PFSK-1 (cell line): ENCODE results near the gene SELENOF.

ENCODE experiments used
- FOXP2 ChIP-seq: optimal IDR thresholded peaks from 2 replicates; pipeline ENCODE3; 2011; ENCODE audit warnings: borderline replicate concordance, control low read depth, inconsistent platforms; ENCODE audit not compliant: insufficient read depth; ENCODE audit errors: extremely low read length, extremely low read depth
- POLR2AphosphoS5 ChIP-seq: IDR thresholded peaks from 2 replicates; pipeline ENCODE4 v1.6.1; 2012; ENCODE audit warnings: low read depth, mild to moderate bottlenecking, control low read depth, low read length, moderate library complexity
- SIN3A ChIP-seq: IDR thresholded peaks from 2 replicates; pipeline ENCODE4 v1.6.1; 2012; ENCODE audit warnings: mild to moderate bottlenecking, low read length, moderate library complexity, borderline replicate concordance; ENCODE audit not compliant: insufficient read depth
- TAF1 ChIP-seq: IDR thresholded peaks from 2 replicates; pipeline ENCODE4 v1.6.1; 2012; ENCODE audit warnings: low read length, control low read depth, borderline replicate concordance; ENCODE audit not compliant: insufficient read depth
- TF ChIP-seq, protein P1 (sequence below), 2 experiments: IDR thresholded peaks; 2 replicates each; pipeline versions ENCODE4 v1.6.1 to v1.8.0; 2011 to 2012; ENCODE audit warnings: low read depth in 2 of 2, low read length in 2 of 2, control low read depth in 1 of 2, inconsistent platforms in 1 of 2, mild to moderate bottlenecking in 1 of 2, moderate library complexity in 1 of 2; ENCODE audit not compliant: insufficient read depth in 1 of 2

SELENOF gene

DNA sequence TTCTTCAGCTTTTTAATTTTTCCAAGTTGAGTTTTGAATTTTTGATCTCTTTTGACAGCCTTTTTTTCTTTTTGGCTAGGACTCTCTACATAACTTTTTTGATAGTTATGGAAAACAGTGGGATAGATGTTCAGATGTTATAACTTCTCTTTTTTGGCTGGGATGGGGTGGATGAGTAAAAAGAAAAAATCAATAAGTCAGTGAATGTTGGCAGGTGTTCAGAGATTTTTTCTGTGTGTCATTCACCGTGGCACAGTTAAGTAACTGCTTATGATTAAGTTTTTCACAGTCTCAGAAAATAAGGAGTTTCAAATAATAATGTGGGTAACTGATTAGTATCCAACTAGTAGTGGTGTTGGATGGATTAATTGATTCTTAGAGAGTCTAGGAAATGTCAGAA is 24.5 kb upstream of the SELENOF start:
- TF ChIP-seq TAF1 (no peak), SIN3A (no peak), POLR2AphosphoS5 (no peak), FOXP2 (no peak)
- TF ChIP-seq, protein P1, sequence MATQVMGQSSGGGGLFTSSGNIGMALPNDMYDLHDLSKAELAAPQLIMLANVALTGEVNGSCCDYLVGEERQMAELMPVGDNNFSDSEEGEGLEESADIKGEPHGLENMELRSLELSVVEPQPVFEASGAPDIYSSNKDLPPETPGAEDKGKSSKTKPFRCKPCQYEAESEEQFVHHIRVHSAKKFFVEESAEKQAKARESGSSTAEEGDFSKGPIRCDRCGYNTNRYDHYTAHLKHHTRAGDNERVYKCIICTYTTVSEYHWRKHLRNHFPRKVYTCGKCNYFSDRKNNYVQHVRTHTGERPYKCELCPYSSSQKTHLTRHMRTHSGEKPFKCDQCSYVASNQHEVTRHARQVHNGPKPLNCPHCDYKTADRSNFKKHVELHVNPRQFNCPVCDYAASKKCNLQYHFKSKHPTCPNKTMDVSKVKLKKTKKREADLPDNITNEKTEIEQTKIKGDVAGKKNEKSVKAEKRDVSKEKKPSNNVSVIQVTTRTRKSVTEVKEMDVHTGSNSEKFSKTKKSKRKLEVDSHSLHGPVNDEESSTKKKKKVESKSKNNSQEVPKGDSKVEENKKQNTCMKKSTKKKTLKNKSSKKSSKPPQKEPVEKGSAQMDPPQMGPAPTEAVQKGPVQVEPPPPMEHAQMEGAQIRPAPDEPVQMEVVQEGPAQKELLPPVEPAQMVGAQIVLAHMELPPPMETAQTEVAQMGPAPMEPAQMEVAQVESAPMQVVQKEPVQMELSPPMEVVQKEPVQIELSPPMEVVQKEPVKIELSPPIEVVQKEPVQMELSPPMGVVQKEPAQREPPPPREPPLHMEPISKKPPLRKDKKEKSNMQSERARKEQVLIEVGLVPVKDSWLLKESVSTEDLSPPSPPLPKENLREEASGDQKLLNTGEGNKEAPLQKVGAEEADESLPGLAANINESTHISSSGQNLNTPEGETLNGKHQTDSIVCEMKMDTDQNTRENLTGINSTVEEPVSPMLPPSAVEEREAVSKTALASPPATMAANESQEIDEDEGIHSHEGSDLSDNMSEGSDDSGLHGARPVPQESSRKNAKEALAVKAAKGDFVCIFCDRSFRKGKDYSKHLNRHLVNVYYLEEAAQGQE (IDR thresholded peaks at IDR 0.05; ENCODE audit: insufficient read depth in 1 of 2, low read depth in 2 of 2, low read length in 2 of 2), result no peak

DNA sequence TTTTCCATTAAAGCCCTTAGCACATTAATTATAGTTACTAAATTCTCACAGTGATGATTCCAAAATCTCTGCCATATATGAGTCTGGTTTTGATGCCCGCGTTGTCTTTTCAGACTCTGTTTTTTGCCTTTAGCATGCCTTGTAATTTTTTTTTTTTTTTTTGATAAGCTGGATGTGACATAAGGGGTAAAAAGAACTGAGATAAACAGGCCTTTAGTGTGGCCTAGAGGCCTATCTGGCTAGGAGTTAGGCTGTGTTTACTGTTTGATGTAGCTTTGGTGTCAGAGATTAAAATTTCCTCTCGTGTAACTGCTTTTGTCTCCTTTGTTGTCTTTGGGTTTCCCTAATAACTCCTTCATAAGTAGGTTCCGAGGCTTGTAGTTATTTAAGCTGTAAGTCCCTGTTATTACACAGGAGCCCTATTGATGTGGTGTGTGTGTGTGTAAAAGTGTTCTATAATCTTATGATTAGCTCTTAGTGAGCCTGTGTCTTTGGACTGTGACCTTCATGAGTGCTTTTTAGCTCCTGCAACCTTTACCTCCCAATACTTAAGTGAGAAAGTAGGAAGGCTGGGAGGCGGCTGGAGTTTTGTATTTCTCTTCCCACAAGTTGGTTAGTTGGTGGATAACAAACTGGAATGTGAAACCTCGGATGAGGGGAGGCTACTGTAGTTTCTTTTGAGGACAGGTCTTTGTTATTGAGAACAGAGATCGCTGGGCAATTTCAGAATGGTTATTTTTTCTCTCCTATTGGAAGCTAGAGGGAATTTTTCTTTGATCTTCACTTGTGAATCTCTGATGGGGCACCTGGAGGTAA is 19.8 kb upstream of the SELENOF start:
- no peak for TF ChIP-seq FOXP2
- no peak for TF ChIP-seq POLR2AphosphoS5
- TF ChIP-seq SIN3A, result no peak
- no peak for TF ChIP-seq TAF1
- TF ChIP-seq, protein P1 (IDR thresholded peaks at IDR 0.05; ENCODE audit: insufficient read depth in 1 of 2, low read depth in 2 of 2, low read length in 2 of 2), result no peak

DNA sequence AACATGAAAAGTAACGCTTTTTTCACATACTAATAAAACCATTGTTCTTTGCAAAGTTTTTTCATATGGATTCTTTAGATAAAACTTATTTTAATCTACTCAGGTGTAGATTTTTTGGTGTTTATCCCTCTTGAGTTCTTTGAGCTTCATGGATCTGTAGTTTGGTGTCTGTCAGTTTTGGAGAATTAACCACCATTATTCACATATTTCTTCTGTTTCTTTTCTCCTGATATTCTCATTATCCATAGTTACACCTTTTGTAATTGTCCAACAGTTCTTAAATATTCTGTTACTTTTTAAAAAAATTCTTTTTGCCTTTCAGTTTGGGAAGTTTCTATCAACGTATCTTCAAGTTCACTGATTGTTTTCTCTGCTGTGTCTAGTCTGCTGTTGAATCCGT is 19.1 kb upstream of the SELENOF start:
- TF ChIP-seq, protein P1 (IDR thresholded peaks at IDR 0.05; ENCODE audit: insufficient read depth in 1 of 2, low read depth in 2 of 2, low read length in 2 of 2), result no peak
- TF ChIP-seq SIN3A (no peak), FOXP2 (no peak), POLR2AphosphoS5 (no peak), TAF1 (no peak)

DNA sequence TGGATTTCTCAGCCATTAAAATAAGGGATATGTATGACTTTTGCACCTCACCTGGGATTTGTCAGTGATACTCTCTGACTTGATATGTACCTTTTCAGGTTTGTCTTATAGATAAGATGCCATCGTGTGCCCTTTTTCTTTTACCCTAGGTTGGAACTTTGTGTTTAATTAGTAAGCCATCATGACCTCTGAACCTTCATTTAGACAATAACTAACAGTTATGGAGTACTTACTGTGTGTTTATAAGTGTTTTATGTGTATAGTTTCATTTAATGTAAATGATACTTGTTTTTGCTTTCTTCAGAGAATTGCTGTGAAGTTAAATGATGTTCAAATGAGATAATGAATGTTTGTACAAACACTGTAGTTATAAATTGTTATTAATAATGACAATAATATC is 14.9 kb upstream of the SELENOF start:
- TF ChIP-seq, protein P1 (IDR thresholded peaks at IDR 0.05; ENCODE audit: insufficient read depth in 1 of 2, low read depth in 2 of 2, low read length in 2 of 2), result no peak
- no peak for TF ChIP-seq FOXP2
- no peak for TF ChIP-seq TAF1
- TF ChIP-seq POLR2AphosphoS5, result no peak
- no peak for TF ChIP-seq SIN3A
